Karpas-422 (cell line): ENCODE measurements around the gene UHRF1. TPM values are rescaled to one million over a fixed set of nuclear protein-coding genes. Genes with fewer than 3 reads are reported as not detected.

Source experiments
- DNase-seq: peaks from one replicate; pipeline ENCODE4 v3.0.0-alpha.2; 2015
- H2AFZ ChIP-seq: fragments of 200-600 bp; sonication (generic); 2 replicates; pipeline ENCODE4 v1.6.1; 2014; ENCODE audit warnings: antibody characterized with exemption, low read length, mixed read lengths
- H3K27ac ChIP-seq: fragments of 200-600 bp; sonication (generic); 2 replicates; pipeline ENCODE4 v1.5.1; 2014; ENCODE audit warnings: mild to moderate bottlenecking, low read length, moderate library complexity
- H3K27me3 ChIP-seq: fragments of 200-600 bp; sonication (generic); 2 replicates; pipeline ENCODE4 v1.6.1; 2014; ENCODE audit warnings: low read length, mixed read lengths
- H3K36me3 ChIP-seq: fragments of 200-600 bp; sonication (generic); 2 replicates; pipeline ENCODE4 v1.6.1; 2014; ENCODE audit warnings: low read length, mixed read lengths; ENCODE audit not compliant: insufficient read depth
- H3K4me1 ChIP-seq: fragments of 200-600 bp; sonication (generic); 2 replicates; pipeline ENCODE4 v1.6.1; 2014; ENCODE audit warnings: mild to moderate bottlenecking, low read length, mixed read lengths
- H3K4me2 ChIP-seq: fragments of 200-600 bp; sonication (generic); 2 replicates; pipeline ENCODE4 v1.6.1; 2014; ENCODE audit warnings: low read length, low read depth, mild to moderate bottlenecking; ENCODE audit not compliant: poor library complexity, severe bottlenecking
- H3K4me3 ChIP-seq: fragments of 200-600 bp; sonication (generic); 2 replicates; pipeline ENCODE4 v1.5.1; 2014; ENCODE audit warnings: mild to moderate bottlenecking, antibody characterized with exemption, low read length, mixed read lengths
- H3K79me2 ChIP-seq: fragments of 200-600 bp; sonication (generic); 2 replicates; pipeline ENCODE4 v1.6.1; 2014; ENCODE audit warnings: mild to moderate bottlenecking, low read length, mixed read lengths
- H3K9ac ChIP-seq: fragments of 200-600 bp; sonication (generic); 2 replicates; pipeline ENCODE4 v1.6.0; 2014; ENCODE audit warnings: low read length
- H3K9me2 ChIP-seq: fragments of 200-600 bp; sonication (generic), shearing (Covaris generic); replicated peaks from 2 replicates; pipeline ENCODE4 v1.6.0; 2014; ENCODE audit warnings: mild to moderate bottlenecking, low read length, moderate library complexity; ENCODE audit not compliant: insufficient read depth
- H3K9me3 ChIP-seq: fragments of 300-700, 200-600 bp; sonication (generic); 2 replicates; pipeline ENCODE4 v1.6.1; 2014; ENCODE audit warnings: low read length, mixed read lengths
- H4K20me1 ChIP-seq: fragments of 200-600 bp; sonication (generic); 2 replicates; pipeline ENCODE4 v1.6.1; 2014; ENCODE audit warnings: mild to moderate bottlenecking, antibody characterized with exemption, low read length, low read depth; ENCODE audit not compliant: insufficient read depth
- total RNA-seq: library from RNA; depleted of rRNA; stranded (reverse); fragments of >200 nt; shearing (Covaris generic); gene quantifications from 2 replicates; pipeline ENCODE4 v1.2.3, GENCODE V29; 2014; ENCODE audit warnings: low replicate concordance

UHRF1 gene
- total RNA-seq, 1 experiment from 2014 or later, result 13.6 TPM

GRCh38 chr19:4986471-4986891 is 77.2 kb downstream of the UHRF1 start:
- Histone ChIP-seq H3K9me2 (no peaks in the 10 kb centered on the region), H3K79me2 (peaks cover 52% of the 10 kb centered on the region), H3K4me2 (no peak overlapping the region), H4K20me1 (peaks cover 29% of the 10 kb centered on the region), H3K4me3 (no peak overlapping the region), H3K9me3 (no peaks in the 10 kb centered on the region), H3K36me3 (no peaks in the 10 kb centered on the region), H2AFZ (no peak overlapping the region), H3K9ac (no peak overlapping the region), H3K27ac (no peak overlapping the region), H3K27me3 (no peaks in the 10 kb centered on the region), H3K4me1 (peaks cover 3% of the 10 kb centered on the region)
- no peak for DNase-seq

- Histone ChIP-seq H3K27ac (no peak overlapping the region), H4K20me1 (peaks cover 27% of the 10 kb centered on the region), H3K36me3 (no peaks in the 10 kb centered on the region), H3K9me3 (no peaks in the 10 kb centered on the region), H3K9me2 (no peaks in the 10 kb centered on the region), H3K9ac (no peak overlapping the region), H3K4me3 (no peak overlapping the region), H3K4me1 (no peaks in the 10 kb centered on the region), H2AFZ (no peak overlapping the region), H3K27me3 (no peaks in the 10 kb centered on the region), H3K4me2 (no peak overlapping the region), H3K79me2 (peaks cover 57% of the 10 kb centered on the region)
- no peak for DNase-seq
Measured at GRCh38 chr19:4987256-4987655, 78.0 kb downstream of the UHRF1 start.

- H3K4me1 ChIP-seq, result no peaks in the 10 kb centered on the region
- H3K36me3 ChIP-seq, result no peaks in the 10 kb centered on the region
- H3K4me3 ChIP-seq, result no peak overlapping the region
- H3K79me2 ChIP-seq, result peaks cover 62% of the 10 kb centered on the region
- H4K20me1 ChIP-seq, result peaks cover 27% of the 10 kb centered on the region
- no peak overlapping the region for H2AFZ ChIP-seq
- H3K9me3 ChIP-seq, result no peaks in the 10 kb centered on the region
- H3K9ac ChIP-seq, result no peak overlapping the region
- no peaks in the 10 kb centered on the region for H3K27me3 ChIP-seq
- no peaks in the 10 kb centered on the region for H3K9me2 ChIP-seq
- H3K27ac ChIP-seq, result no peak overlapping the region
- H3K4me2 ChIP-seq, result no peak overlapping the region
- no peak for DNase-seq
Measured at GRCh38 chr19:4987692-4988370, 78.5 kb downstream of the UHRF1 start.

- Histone ChIP-seq H3K9ac (no peak overlapping the region), H3K9me2 (no peaks in the 10 kb centered on the region), H3K9me3 (no peaks in the 10 kb centered on the region), H3K27me3 (no peaks in the 10 kb centered on the region), H3K4me1 (peaks cover 6% of the 10 kb centered on the region; the same call in 1 of the 2 replicates), H3K4me3 (no peak overlapping the region), H2AFZ (no peak overlapping the region), H4K20me1 (peaks cover 21% of the 10 kb centered on the region; the same call in 1 of the 2 replicates), H3K36me3 (no peaks in the 10 kb centered on the region), H3K27ac (no peak overlapping the region), H3K79me2 (peaks cover 63% of the 10 kb centered on the region), H3K4me2 (no peak overlapping the region)
- DNase-seq, result no peak
Measured at GRCh38 chr19:4988770-4989251, 79.5 kb downstream of the UHRF1 start.

- DNase-seq, result no peak
- no peaks in the 10 kb centered on the region for H3K9me3 ChIP-seq
- no peaks in the 10 kb centered on the region for H3K27me3 ChIP-seq
- no peak overlapping the region for H3K27ac ChIP-seq
- H3K4me1 ChIP-seq, result peaks cover 6% of the 10 kb centered on the region; the same call in 1 of the 2 replicates
- no peak overlapping the region for H3K4me2 ChIP-seq
- H3K36me3 ChIP-seq, result no peaks in the 10 kb centered on the region
- peaks cover 16% of the 10 kb centered on the region; the same call in 1 of the 2 replicates for H4K20me1 ChIP-seq
- no peak overlapping the region for H3K4me3 ChIP-seq
- H3K9me2 ChIP-seq, result no peaks in the 10 kb centered on the region
- H3K9ac ChIP-seq, result no peak overlapping the region
- H3K79me2 ChIP-seq, result peaks cover 52% of the 10 kb centered on the region
- H2AFZ ChIP-seq, result no peak overlapping the region
Measured at GRCh38 chr19:4990306-4990705, 81.0 kb downstream of the UHRF1 start.

GRCh38 chr19:4991538-4991937 is 82.2 kb downstream of the UHRF1 start:
- H4K20me1 ChIP-seq, result peaks cover 16% of the 10 kb centered on the region; the same call in 1 of the 2 replicates
- peaks cover 47% of the 10 kb centered on the region for H3K79me2 ChIP-seq
- no peaks in the 10 kb centered on the region for H3K9me2 ChIP-seq
- H3K27me3 ChIP-seq, result no peaks in the 10 kb centered on the region
- no peaks in the 10 kb centered on the region for H3K36me3 ChIP-seq
- H3K27ac ChIP-seq, result no peak overlapping the region
- peaks cover 6% of the 10 kb centered on the region; the same call in 1 of the 2 replicates for H3K4me1 ChIP-seq
- no peak overlapping the region for H3K4me3 ChIP-seq
- no peaks in the 10 kb centered on the region for H3K9me3 ChIP-seq
- H2AFZ ChIP-seq, result no peak overlapping the region
- no peak for DNase-seq
- H3K9ac ChIP-seq, result no peak overlapping the region
- no peak overlapping the region for H3K4me2 ChIP-seq

GRCh38 chr19:4991996-4992698 is 82.8 kb downstream of the UHRF1 start:
- H3K27ac ChIP-seq, result no peak overlapping the region
- H2AFZ ChIP-seq, result no peak overlapping the region
- no peaks in the 10 kb centered on the region for H3K9me2 ChIP-seq
- H3K4me1 ChIP-seq, result peaks cover 6% of the 10 kb centered on the region; the same call in 1 of the 2 replicates
- H3K9ac ChIP-seq, result no peak overlapping the region
- DNase-seq, result no peak
- H3K4me3 ChIP-seq, result no peak overlapping the region
- no peak overlapping the region for H3K4me2 ChIP-seq
- H3K36me3 ChIP-seq, result no peaks in the 10 kb centered on the region
- no peaks in the 10 kb centered on the region for H3K27me3 ChIP-seq
- H4K20me1 ChIP-seq, result peaks cover 16% of the 10 kb centered on the region; the same call in 1 of the 2 replicates
- H3K9me3 ChIP-seq, result no peaks in the 10 kb centered on the region
- peaks cover 53% of the 10 kb centered on the region for H3K79me2 ChIP-seq

GRCh38 chr19:4993683-4994082 is 84.4 kb downstream of the UHRF1 start:
- no peak for DNase-seq
- H3K79me2 ChIP-seq, result peaks cover 50% of the 10 kb centered on the region

More at GRCh38 chr19:4993683-4994082, 84.4 kb downstream of the UHRF1 start:
- Histone ChIP-seq H2AFZ (no peak overlapping the region), H3K4me2 (no peak overlapping the region), H3K9me2 (no peaks in the 10 kb centered on the region), H3K27me3 (no peaks in the 10 kb centered on the region), H3K9me3 (no peaks in the 10 kb centered on the region), H4K20me1 (peaks cover 12% of the 10 kb centered on the region; the same call in 1 of the 2 replicates), H3K4me1 (peaks cover 6% of the 10 kb centered on the region; the same call in 1 of the 2 replicates), H3K27ac (no peak overlapping the region), H3K9ac (no peak overlapping the region), H3K4me3 (no peak overlapping the region), H3K36me3 (no peaks in the 10 kb centered on the region)
